ENCODE data around the gene CPSF4.
"Not testable (repeated sequence)": the region's sequence is repeated elsewhere in the genome, so short reads cannot be mapped to it uniquely, and the experiment has no call there.

Gene CPSF4

DNA sequence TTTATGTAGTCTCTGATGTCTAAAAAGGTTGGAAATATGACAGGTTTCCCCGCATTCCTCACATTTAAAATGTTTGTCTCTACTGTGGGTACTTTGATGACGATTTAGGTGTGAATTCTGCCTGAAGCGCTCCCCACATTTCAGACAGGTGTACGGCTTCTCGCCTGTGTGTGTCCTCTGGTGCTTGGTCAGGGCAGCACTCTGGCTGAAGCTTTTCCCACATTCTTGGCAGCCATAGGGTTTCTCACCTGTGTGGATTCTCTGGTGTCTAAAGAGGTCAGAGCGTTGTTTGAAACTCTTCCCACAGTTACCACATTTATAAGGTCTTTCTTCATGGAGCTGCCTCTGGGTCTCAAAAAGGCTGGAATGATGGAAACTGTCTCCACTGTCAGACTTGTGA, 55.1 kb downstream of the CPSF4 start:
- DNase-seq (ENCODE audit: low read depth), result no peak

DNA sequence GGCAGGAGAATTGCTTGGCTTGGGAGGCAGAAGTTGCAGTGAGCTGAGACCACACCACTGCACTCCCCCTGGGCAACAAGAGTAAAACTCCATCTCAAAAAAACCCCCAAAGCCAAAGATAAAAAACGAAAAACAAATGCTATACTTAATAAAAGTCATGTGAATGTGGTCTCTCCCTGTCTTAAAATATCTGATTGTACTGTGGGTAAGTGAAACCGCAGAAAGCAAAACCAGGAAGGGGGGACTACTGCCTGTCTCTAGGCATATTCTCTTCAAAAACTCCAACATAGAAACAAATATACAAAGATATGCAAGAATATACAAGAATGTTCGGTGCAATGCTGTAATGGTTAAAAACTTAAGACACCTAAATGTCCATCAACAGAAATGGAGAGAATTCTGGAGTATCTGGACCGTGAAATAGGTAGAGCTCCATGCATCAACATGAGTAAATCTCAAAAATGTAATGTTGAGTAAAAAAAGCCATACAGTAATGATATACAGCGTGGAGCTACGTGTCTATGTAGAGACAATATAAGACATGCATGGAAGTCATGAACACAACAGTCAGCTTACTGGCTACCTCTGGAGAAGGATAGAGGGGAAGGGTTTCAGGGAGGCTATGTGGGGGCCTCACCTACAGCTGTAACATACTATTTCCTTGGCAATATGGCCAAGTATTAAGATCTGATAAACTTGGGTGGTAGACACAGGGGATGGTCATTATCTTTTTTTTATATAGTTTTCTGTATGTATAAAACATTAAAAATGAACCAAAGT, 59.2 kb downstream of the CPSF4 start:
- DNase-seq (ENCODE audit: low read depth), result no peak

DNA sequence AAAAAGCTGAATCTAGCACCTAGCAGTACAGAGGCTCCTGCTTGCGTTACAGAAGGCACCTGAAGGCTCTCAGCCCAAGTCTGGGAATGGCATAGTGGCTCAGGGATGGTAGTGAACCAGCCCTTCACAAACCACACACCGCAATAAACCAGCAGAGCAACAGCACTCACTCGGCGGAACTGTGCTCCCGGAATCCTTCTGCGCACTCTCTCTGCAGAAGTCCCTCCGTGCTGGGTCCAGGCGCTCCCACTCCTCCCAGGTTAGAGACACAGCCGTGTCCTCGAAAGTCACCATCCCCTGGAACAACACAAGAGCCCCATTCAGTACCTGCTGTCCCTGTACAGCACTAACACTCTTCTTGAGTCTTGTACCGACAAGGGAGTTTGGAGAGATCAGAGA, 59.8 kb downstream of the CPSF4 start:
- DNase-seq (ENCODE audit: low read depth), result no peak

DNA sequence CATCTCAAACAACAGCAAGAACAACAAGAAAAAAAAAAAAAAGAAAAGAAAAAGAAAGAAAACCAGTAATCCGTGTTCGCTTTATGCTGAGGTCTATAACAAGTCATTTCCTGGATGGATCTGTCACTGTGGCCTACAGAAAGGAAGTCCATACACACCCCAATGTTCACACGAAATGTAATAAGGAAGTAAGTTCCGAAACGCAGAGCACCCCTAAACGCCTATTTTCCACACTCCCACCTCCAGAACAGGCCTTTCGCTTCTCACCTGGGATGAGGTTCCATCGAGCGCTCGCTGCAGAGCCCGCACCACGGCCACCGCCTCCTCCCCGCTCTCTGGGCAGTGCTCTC, 60.6 kb downstream of the CPSF4 start:
- no peak for DNase-seq (ENCODE audit: low read depth)

DNA sequence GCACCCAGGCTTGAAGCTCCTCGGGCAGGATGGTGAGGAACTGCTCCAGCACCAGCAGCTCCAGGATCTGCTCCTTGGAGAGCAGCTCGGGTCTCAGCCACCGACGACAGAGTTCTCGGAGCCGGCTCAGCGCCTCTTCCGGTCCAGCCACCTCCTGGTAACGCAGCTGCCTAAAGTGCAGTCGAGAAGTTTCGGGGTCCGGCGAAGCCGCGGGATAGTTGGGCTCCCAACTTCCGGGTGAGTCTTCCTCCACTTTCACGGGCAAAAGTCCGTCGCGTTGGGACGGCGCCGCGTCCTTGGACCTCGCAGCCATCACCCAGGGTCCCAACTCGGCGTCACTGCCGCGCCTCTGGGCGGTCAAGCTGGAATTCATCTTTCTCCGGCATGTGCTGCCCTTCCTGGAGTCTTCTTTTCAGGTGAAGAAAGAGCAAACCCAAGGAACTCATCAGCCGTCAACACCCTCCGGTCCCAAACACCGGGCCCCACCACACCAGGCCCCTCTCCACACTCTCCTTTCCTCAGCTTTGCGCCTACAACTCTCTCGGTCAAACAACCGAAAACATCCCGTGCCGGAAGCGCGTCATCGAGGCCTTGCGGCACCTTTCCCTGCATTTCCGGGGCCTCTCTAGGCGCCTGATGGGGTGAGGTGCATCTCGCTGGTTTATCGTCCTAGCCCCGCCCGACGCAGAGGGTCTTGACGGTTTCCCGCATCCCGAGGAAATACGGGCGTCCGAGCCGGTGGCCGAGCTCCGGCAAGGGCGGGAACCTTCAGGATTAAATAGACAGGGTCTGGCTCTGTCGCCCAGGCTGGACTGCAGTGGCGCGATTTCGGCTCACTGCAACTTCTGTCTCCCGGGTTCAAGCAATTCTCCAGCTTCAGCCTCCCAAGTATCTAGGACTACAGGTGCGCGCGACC, 61.2 kb downstream of the CPSF4 start, which contains the start of gene ZNF394:
Gene ZNF394, minus strand, starts transcription at position 561 of the 916 bp plus-strand sequence. Its CDS starts 188 bp downstream, at position 373.
- peak; percentile 60 for DNase-seq (ENCODE audit: low read depth)

DNA sequence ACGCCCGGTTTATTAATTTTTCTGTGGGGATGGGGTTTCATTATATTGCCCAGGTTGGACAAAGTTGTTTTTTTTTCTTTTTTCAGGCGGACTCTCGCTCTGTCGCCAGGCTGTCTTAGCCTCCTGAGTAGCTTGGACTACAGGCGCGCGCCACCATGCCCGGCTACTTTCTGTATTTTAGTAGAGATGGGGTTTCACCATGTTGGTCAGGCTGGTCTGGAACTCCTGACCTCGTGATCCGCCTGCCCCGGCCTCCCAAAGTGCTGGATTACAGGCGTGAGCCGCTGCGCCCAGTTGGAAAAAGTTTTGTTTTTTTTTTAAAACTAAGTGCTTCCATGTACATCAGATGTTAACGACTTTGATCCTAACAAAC, 61.9 kb downstream of the CPSF4 start:
- DNase-seq (ENCODE audit: low read depth), result no peak

- DNase-seq (ENCODE audit: low read depth), result not testable (repeated sequence)
These were observed 62.5 kb downstream of the CPSF4 start for GRCh38 chr7:99501236-99501635.

- no peak for DNase-seq (ENCODE audit: low read depth)
These were observed 65.5 kb downstream of the CPSF4 start for GRCh38 chr7:99504281-99504602.

- peak; percentile 85 for DNase-seq (ENCODE audit: low read depth)
These were observed 66.0 kb downstream of the CPSF4 start, which contains the start of gene ZKSCAN5 for GRCh38 chr7:99504603-99505323. Gene ZKSCAN5 (plus strand): TSS chr7:99504662. CDS start chr7:99506045, 1,383 bp downstream.

- no peak for DNase-seq (ENCODE audit: low read depth)
These were observed 66.5 kb downstream of the CPSF4 start for GRCh38 chr7:99505324-99505662.
